ENCODE data around the gene FRY.
A peak's percentile ranks its signal among the peaks of the same experiment; 100 is the strongest.

Gene FRY

GRCh38 chr13:32272021-32272683, 240.6 kb downstream of the FRY start:
- no peak for DNase-seq

GRCh38 chr13:32277839-32278238, 246.3 kb downstream of the FRY start:
- no peak for DNase-seq

- no peak for DNase-seq
Measured at GRCh38 chr13:32278426-32278825, 246.9 kb downstream of the FRY start.

- no peak for DNase-seq
Measured at GRCh38 chr13:32281096-32281495, 249.5 kb downstream of the FRY start.

GRCh38 chr13:32282096-32282711, 250.6 kb downstream of the FRY start:
- DNase-seq, result no peak

GRCh38 chr13:32284927-32285632, 253.5 kb downstream of the FRY start:
- no peak for DNase-seq

GRCh38 chr13:32285633-32285965, 254.0 kb downstream of the FRY start:
- no peak for DNase-seq

GRCh38 chr13:32297206-32297605, 265.6 kb downstream of the FRY start:
- no peak for DNase-seq

GRCh38 chr13:32298695-32299094, 267.1 kb downstream of the FRY start:
- DNase-seq, result no peak

GRCh38 chr13:32299893-32300292, 268.3 kb downstream of the FRY start:
- DNase-seq, result no peak

- no peak for DNase-seq
Measured at GRCh38 chr13:32300406-32300805, 268.8 kb downstream of the FRY start.

GRCh38 chr13:32300920-32301319, 269.3 kb downstream of the FRY start:
- DNase-seq, result no peak

- no peak for DNase-seq
Measured at GRCh38 chr13:32302461-32302860, 270.9 kb downstream of the FRY start.

- no peak for DNase-seq
Measured at GRCh38 chr13:32305646-32306045, 274.1 kb downstream of the FRY start.

GRCh38 chr13:32309312-32310133, 277.9 kb downstream of the FRY start:
- DNase-seq, result no peak

GRCh38 chr13:32310134-32310706, 278.6 kb downstream of the FRY start:
- DNase-seq, result no peak

GRCh38 chr13:32311188-32311897, 279.8 kb downstream of the FRY start:
- no peak for DNase-seq

- no peak for DNase-seq
Measured at GRCh38 chr13:32314271-32315237, 283.0 kb downstream of the FRY start.

- DNase-seq, result peak; percentile 82
Measured at GRCh38 chr13:32315238-32316027, 283.9 kb downstream of the FRY start, which contains the start of the genes BRCA2 and ZAR1L. TSS of gene BRCA2 (plus strand) at chr13:32315508. CDS start at chr13:32316461, 953 bp downstream. TSS of gene ZAR1L (minus strand) at chr13:32315363. CDS start at chr13:32311925, 3,438 bp downstream.

GRCh38 chr13:32316028-32316339, 284.4 kb downstream of the FRY start:
- DNase-seq, result no peak

Measured in stimulated activated CD4-positive, alpha-beta T cell treated with anti-CD3 and anti-CD28 coated beads, Interleukin-12 subunit alpha, Interleukin-12 subunit beta, amount 100 ng/mL, for 4 hours (primary cell).